Cardiac fibroblast (primary cell): ENCODE data around the gene ICAM2.

Experiments used
- DNase-seq, 2 donors: peaks; one replicate each; pipeline versions ENCODE4 v3.0.0 to v3.0.0-alpha.2; 2010; ENCODE audit warnings: low read depth in 2 of 2
- H3K4me3 ChIP-seq, 2 donors: replicated peaks in 1 of 2; 1 replicate in 1 of 2; 2 replicates in 1 of 2; pipeline ENCODE4 v1.5.1; 2011; ENCODE audit warnings: low read depth in 2 of 2, low read length in 2 of 2, mild to moderate bottlenecking in 2 of 2, moderate library complexity in 1 of 2
- CTCF ChIP-seq: IDR thresholded peaks from one replicate; pipeline ENCODE4 v1.5.1; 2011; ENCODE audit warnings: low read depth, mild to moderate bottlenecking, low read length, inconsistent platforms

ICAM2 gene

GRCh38 chr17:63963123-63963522 lies 57.3 kb downstream of the ICAM2 start:
- DNase-seq, result no peak
- no peak for TF ChIP-seq CTCF
- H3K4me3 ChIP-seq, result no peak overlapping the region

DNA sequence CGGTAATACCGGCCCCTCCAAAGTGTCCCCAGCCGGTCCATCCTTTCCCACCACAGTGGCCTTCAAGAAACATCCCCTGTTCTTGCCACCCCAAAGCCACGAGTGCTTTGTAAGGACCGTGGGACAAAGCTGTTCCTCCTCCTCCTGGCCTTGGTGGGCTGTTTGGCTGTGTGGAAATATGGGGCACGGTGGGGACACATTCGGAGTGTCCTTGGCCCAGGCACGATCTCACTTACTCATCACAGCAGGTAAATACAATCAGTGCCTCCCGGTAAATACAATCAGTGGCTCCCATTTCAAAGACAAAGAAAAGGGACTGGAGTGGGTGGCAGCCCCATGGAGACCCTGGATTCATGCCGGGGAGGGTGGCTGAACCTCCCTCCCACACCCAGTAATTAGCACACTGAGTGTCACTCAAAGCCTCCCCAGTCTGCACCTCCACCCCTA lies 58.1 kb downstream of the ICAM2 start:
- TF ChIP-seq CTCF, result no peak
- no peak overlapping the region for H3K4me3 ChIP-seq
- DNase-seq, result no peak

DNA sequence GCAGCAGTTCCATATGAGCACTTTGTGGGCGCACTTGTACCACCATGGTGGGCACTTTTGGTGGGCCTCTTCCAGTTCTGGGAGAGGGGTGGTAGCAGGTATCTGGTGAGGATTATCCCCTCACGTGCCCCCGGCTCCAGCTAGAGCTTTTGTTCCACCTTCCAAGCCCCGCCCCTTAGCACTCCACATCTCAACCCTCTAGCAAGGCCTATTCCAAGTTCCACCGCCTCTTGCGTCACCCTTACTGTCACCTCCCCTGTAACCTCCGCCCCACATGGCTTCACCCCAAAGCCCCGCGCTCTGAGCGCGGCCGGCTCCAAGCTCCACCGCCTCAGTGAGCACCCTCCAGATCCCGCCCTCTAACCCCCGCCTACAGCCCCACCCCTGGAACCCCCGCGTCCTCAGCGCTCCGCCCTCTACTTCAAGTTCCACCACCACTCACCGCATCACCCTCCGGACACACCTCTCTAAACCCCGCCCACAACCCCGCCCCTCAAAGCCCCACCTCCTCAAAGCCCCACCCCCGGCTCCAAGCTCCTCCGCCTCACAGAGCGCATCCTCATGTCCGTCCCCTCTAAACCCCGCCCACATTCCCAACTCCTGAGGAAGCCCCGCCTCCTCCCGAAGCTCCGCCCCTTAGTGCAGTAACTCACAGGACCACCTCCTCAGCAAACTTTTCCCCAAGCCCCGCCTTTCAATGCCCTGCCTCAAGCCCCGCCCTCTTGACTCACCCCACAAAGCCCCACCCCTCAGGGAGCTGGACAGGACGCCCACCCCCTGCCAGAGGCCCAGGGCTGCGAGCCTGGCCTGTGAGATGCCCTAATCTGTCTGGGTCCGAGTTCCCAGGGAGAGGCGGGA lies 58.8 kb downstream of the ICAM2 start:
- no peak overlapping the region for H3K4me3 ChIP-seq
- DNase-seq, result peak; percentile 64 to 80
- no peak for TF ChIP-seq CTCF

DNA sequence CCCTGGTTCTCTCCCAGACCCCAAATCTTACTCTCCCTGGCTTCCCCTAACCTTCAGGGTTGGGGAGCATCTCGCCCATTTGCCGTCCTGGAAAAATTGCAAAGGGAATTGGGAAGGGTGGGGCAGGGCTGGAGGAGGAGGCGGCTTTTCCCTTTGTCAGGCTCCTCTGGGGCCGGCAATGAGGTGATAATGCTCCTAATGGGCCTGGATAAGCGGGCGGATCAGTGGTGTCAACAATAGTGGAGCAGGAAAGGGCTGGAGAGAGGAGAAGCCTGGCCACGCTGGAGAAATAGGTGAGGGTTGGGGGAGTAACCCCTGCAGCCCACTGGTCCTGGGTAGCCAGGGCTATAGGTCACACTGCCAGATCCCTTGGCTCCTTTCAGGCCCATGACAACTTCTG lies 60.0 kb downstream of the ICAM2 start:
- TF ChIP-seq CTCF, result no peak

GRCh38 chr17:63960006-63960405 lies 60.4 kb downstream of the ICAM2 start:
- DNase-seq, result no peak
- no peak overlapping the region for H3K4me3 ChIP-seq
- TF ChIP-seq CTCF, result no peak

More for the DNA sequence above, 60.0 kb downstream of the ICAM2 start:
- no peak for DNase-seq
- H3K4me3 ChIP-seq, result no peak overlapping the region

DNA sequence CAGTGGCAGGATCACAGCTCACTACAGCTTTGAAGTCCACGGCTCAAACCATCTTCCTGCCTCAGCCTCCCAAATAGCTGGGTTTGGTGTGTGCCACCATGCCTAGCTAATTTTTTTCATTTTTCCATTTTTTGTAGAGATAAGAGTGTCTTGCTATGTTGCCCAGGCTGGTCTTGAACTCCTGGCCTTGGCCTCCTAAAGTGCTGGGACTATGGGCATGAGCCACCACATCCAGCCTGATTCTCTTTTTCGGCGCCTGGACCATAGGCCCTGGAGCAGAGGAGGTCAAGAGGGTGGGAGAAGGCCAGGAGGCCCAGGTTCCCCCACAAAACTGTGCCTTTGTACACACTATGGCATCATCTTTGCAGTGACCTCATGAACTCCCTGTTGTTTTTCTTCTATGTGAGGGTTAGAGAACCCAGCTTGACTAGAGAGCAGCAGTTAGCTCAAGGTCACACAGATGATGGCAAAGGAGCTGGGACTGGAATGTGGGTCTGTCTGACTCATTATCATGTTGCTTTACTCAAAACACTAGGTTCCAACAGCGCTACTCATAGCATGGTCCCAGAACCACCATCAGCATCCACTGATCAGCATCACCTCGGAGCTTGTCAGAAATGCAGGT lies 64.0 kb downstream of the ICAM2 start:
- peak; percentile 17 to 64 for DNase-seq
- TF ChIP-seq CTCF, result no peak

More for the DNA sequence above, 64.0 kb downstream of the ICAM2 start:
- H3K4me3 ChIP-seq, result no peak overlapping the region
